Bladder microvascular endothelial cell (primary cell): ENCODE data around the gene ZNF443. TPM values are rescaled to one million over a fixed set of nuclear protein-coding genes. Genes with fewer than 3 reads are reported as not detected.

Experiments
- total RNA-seq: library from RNA; depleted of rRNA; stranded (reverse); fragments of >200 nt; gene quantifications from 2 replicates; pipeline ENCODE4 v1.2.3, GENCODE V29; 2014

ZNF443 gene
- total RNA-seq, result 4.0 and 9.0 TPM in 2 replicates

DNA sequence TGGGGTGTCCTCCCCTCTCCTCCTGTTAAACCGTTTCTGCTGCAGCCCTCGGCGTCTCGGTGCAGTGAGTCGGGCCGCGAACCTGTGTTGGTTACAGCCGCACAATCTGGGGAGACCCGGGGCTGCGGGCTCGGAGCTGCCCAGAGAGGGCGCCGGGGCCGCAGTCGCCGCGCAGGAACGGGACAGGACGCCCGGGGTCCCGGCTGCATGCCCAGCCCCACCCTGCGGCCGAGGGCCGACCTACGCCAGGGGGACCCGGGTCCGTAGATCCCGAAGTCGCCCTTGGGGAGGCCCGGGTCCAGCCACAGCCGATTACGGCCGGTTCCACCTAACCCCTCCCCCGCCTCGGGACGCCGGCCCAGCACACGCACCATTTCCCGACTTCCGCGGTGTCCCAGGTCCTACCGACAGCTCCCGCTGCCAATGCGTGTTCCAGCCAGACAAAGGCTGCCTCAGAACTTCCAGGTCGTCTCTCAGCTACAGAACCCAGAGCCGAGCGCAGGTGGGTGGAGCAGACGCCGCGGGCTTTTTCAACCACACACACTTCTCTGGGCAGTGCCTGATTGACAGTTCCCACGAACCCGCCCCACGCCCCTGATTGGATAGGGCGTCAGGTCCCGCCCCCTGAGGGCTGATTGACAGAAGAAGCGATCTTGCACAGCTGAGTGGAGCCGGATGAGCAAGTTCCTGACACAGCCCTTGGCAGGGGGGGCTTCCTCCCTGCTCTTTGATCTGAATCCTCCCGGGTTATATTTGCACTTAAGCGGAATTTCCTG is at the start of gene ZNF443:
Gene ZNF443, minus strand, starts transcription at position 481 of the 776 bp plus-strand sequence. Its CDS starts 107 bp downstream, at position 374.

DNA sequence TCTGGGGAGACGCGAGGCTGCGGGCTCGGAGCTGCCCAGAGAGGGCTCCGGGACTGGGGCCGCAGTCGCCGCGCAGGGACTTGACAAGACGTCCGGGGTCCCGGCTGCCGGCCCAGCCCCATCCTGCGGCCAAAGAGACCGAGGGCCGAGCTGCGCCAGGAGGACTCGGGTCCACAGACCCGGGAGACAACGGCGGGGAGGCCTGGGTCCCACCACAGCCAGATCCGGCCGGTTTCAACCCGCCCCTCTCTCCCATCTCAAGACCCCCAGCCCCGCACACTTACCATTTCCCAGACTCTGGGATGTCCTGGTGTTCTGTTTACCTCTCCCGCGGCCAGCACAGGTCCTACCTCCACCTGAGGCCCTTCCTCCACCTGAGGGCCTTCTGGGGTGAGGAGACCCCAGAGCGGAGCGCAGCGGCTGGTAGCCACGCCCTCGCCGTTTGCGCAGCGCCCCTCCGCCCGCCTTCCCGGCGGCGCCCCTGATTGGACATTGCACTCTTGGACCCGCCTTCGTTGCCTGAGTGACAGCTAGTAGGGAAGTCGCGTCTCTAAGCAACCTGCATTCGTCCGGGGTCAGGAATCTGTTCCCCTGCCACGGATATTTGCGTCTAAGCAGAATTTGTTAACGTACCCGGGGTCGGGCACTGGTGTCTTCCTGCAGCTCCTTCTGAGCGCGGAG is 43.7 kb upstream of the ZNF443 start, which contains the start of gene ZNF709:
Gene ZNF709, minus strand, starts transcription at position 446 of the 681 bp plus-strand sequence. Its CDS starts 159 bp downstream, at position 287.

DNA sequence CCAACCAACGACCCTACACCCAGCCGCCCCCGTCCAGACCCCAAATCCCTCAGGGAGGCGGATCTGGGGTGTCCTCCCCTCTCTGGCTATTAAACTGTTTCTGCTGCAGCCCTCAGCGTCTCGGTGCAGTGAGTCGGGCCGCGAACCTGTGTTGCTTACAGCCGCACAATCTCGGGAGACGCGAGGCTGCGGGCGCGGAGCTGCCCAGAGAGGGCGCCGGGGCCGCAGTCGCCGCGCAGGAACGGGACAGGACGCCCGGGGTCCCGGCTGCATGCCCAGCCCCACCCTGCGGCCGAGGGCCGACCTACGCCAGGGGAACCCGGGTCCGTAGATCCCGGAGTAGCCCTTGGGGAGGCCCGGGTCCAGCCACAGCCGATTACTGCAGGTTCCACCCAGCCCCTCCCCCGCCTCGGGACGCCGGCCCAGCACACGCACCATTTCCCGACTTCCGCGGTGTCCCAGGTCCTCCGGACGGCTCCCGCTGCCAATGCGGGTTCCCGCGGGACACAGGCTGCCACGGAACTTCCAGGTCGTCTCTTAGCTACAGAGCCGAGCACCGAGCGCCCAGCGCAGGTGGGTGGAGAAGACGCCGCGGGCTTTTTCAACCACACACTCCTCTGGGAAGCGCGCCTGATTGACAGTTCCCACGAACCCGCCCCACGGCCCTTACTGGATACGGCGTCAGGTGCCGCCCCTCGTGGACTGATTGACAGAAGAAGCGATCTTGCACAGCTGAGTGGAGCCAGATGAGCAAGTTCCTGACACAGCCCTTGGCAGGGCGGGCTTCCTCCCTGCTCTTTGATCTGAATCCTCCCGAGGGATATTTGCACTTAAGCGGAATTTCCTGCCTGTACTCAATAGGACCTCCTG is 40.0 kb downstream of the ZNF443 start, which contains the start of gene ZNF799:
Gene ZNF799, minus strand, starts transcription at position 639 of the 870 bp plus-strand sequence. Its CDS starts 201 bp downstream, at position 438.

Other genes with a start within 250 kb of the ZNF443 start
- gene ZNF44, start 146.1 kb downstream of the ZNF443 start, total RNA-seq, result 6.0 and 8.0 TPM in 2 replicates
- gene ZNF563, start 107.4 kb downstream of the ZNF443 start, total RNA-seq, result 2.4 and 2.7 TPM in 2 replicates
- gene ZNF442, start 75.3 kb downstream of the ZNF443 start, total RNA-seq, result 2.3 and 2.9 TPM in 2 replicates
- 5.2 and 7.0 TPM in 2 replicates for gene ZNF799, start 39.8 kb downstream of the ZNF443 start, total RNA-seq
- gene ZNF709, start 43.8 kb upstream of the ZNF443 start, total RNA-seq, result 2.3 and 3.5 TPM in 2 replicates
- 5.8 and 9.8 TPM in 2 replicates for gene ZNF564, start 110.5 kb upstream of the ZNF443 start, total RNA-seq
- 3.2 and 9.9 TPM in 2 replicates for gene ZNF490, start 169.8 kb upstream of the ZNF443 start, total RNA-seq
- gene ZNF791, start 169.9 kb upstream of the ZNF443 start, total RNA-seq, result 9.4 and 14.3 TPM in 2 replicates
- 31.2 and 64.0 TPM in 2 replicates for gene MAN2B1, start 225.7 kb upstream of the ZNF443 start, total RNA-seq
- gene WDR83, start 225.8 kb upstream of the ZNF443 start, total RNA-seq, result 10.0 and 12.6 TPM in 2 replicates
- 49.7 and 50.5 TPM in 2 replicates for gene DHPS, start 240.9 kb upstream of the ZNF443 start, total RNA-seq
- not detected in 2 replicates for gene GNG14, start 247.0 kb upstream of the ZNF443 start, total RNA-seq